ENCODE data around the gene SHC2.

The SHC2 gene

DNA sequence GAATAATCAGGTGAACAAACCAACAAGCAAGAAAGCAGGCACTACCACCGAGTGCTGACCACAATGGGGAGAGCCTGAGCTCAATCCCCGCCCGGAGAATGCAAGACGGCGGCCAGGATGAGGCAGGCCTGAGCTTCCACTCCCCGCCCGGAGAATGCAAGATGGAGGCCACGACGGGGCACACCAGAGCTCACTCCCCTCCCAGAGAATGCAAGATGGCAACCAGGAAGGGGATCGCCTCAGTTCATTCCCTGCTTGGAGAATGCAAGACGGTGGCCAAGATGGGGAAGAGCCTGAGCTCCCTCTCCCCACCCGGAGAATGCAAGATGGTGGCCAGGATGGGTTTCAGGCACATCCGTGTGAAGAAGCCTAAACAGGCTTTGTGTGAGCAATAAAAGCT lies 91.6 kb downstream of the SHC2 start:
- no peak for DNase-seq

GRCh38 chr19:368630-369024 lies 92.2 kb downstream of the SHC2 start:
- DNase-seq = no peak

- DNase-seq = no peak
Measured at GRCh38 chr19:367963-368629, 92.7 kb downstream of the SHC2 start.

- DNase-seq = no peak
Measured at GRCh38 chr19:367561-367960, 93.3 kb downstream of the SHC2 start.

DNA sequence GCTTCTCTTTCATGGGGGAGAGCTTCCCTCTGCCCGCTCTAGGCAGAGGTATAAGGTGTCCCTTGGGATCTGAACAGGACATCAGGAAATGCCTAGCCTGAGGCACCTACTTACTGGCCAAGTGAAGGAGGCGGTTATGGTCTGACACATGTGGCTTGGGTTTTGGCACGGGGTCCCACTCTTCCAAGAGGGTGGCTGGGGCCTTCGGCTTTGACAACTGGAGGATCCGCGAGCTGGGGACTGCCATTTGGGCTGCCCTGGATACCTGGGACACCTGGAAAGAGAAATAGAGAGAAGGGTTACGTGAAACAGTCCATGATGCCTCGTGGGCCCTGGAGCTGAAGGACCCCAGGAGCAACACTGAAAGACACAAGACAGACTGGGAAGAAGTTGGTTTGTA lies 93.9 kb downstream of the SHC2 start:
- no peak for DNase-seq

All from activated naive CD4-positive, alpha-beta T cell treated with Interleukin-2 at 50 U/mL for 16 hours (primary cell).